AG10803 (cell line): ENCODE data around the gene FNBP1.
A peak's percentile ranks its signal among the peaks of the same experiment; 100 is the strongest.

Experiments
- DNase-seq: peaks from one replicate; pipeline ENCODE4 v3.0.0; 2010; ENCODE audit warnings: low read depth
- H3K4me3 ChIP-seq: 2 replicates; pipeline ENCODE4 v1.5.1; 2011; ENCODE audit warnings: mild to moderate bottlenecking, low read length, control low read depth
- CTCF ChIP-seq: conservative IDR thresholded peaks from 2 replicates; pipeline ENCODE4 v1.5.1; 2011; ENCODE audit warnings: mild to moderate bottlenecking, low read length, control low read depth, inconsistent platforms

Gene FNBP1

GRCh38 chr9:129876815-129877214 lies 166.2 kb downstream of the FNBP1 start:
- DNase-seq, result no peak
- no peak for TF ChIP-seq CTCF
- no peak overlapping the region for H3K4me3 ChIP-seq

GRCh38 chr9:129875687-129876395 lies 167.1 kb downstream of the FNBP1 start:
- no peak overlapping the region for H3K4me3 ChIP-seq
- TF ChIP-seq CTCF, result no peak
- DNase-seq, result peak; percentile 25

GRCh38 chr9:129875181-129875611 lies 167.8 kb downstream of the FNBP1 start:
- no peak for DNase-seq
- H3K4me3 ChIP-seq, result no peak overlapping the region
- TF ChIP-seq CTCF, result no peak; the same call in 1 of the 2 replicates

GRCh38 chr9:129874261-129875101 lies 168.5 kb downstream of the FNBP1 start:
- H3K4me3 ChIP-seq, result no peak overlapping the region
- no peak for DNase-seq
- TF ChIP-seq CTCF, result no peak

DNA sequence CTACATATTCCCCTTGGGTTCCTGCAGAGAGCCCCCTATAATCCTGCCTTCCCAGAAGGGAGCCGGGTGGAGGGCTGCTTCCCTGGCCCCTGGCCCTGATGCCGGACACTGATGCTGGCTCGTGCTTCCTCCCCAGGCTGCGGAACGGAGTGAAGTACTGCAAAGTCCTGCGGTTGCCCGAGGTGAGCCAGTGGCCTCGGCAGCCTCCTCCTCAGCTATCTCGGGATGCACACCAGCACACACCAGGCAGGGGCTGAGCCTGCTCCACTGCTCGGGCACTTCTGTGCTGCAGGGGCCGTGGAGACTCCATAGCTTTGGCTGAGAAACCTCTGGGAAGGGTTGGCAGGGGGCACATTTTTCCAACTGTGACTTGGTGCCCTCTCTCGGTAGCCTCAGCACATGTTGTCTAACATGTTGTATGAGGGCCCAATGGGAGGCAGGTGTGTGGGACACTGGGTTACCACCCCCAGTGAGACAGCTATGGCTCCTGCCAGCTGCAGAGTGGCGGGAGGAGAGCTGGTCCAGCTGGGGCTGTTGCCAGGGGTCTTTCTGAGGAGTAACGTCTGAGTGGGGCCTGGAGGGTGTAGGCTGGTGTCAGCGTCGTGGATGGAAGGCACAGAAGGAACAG lies 169.3 kb downstream of the FNBP1 start:
- H3K4me3 ChIP-seq, result no peak overlapping the region
- DNase-seq, result no peak
- no peak for TF ChIP-seq CTCF

- DNase-seq, result no peak
- no peak overlapping the region for H3K4me3 ChIP-seq
- TF ChIP-seq CTCF, result no peak
Measured at GRCh38 chr9:129871046-129871445, 171.9 kb downstream of the FNBP1 start.
